Parathyroid adenoma (tissue), 2 donors: ENCODE data around the gene ARHGEF11.
A peak's percentile ranks its signal among the peaks of the same experiment; 100 is the strongest.

Experiments
- H2AFZ ChIP-seq: fragments of 300-600 bp; sonication (generic); one replicate; pipeline ENCODE4 v1.7.0; 2017; ENCODE audit warnings: antibody characterized with exemption, mild to moderate bottlenecking
- H3K27ac ChIP-seq: fragments of 300-600 bp; sonication (generic); one replicate; pipeline ENCODE4 v1.7.0; 2017
- H3K27me3 ChIP-seq: fragments of 300-600 bp; sonication (generic); one replicate; pipeline ENCODE4 v1.7.0; 2017; ENCODE audit warnings: low read length; ENCODE audit not compliant: control insufficient read depth, insufficient read depth
- H3K36me3 ChIP-seq: fragments of 300-600 bp; sonication (generic); one replicate; pipeline ENCODE4 v1.7.0; 2017; ENCODE audit warnings: low read length; ENCODE audit not compliant: control insufficient read depth, insufficient read depth
- H3K4me1 ChIP-seq: fragments of 300-600 bp; sonication (generic); one replicate; pipeline ENCODE4 v1.7.0; 2017; ENCODE audit warnings: control low read depth
- H3K4me2 ChIP-seq: fragments of 300-600 bp; sonication (generic); one replicate; pipeline ENCODE4 v1.7.0; 2017; ENCODE audit warnings: low read length
- H3K4me3 ChIP-seq: fragments of 300-600 bp; sonication (generic); one replicate; pipeline ENCODE4 v1.7.0; 2017; ENCODE audit warnings: low read depth, low read length
- H3K79me2 ChIP-seq: fragments of 300-600 bp; sonication (generic); one replicate; pipeline ENCODE4 v1.7.0; 2017; ENCODE audit warnings: control low read depth
- H3K9ac ChIP-seq: fragments of 300-600 bp; sonication (generic); one replicate; pipeline ENCODE4 v1.7.0; 2017; ENCODE audit warnings: mild to moderate bottlenecking
- H3K9me3 ChIP-seq: fragments of 300-600 bp; sonication (generic); one replicate; pipeline ENCODE4 v1.7.0; 2017; ENCODE audit warnings: low read length; ENCODE audit not compliant: control insufficient read depth
- TF ChIP-seq, protein P1 (sequence below): fragments of 300-600 bp; sonication (generic); IDR thresholded peaks from one replicate; pipeline ENCODE4 v1.7.0; 2017; ENCODE audit warnings: antibody characterized with exemption, mild to moderate bottlenecking
- donor health status: primary hyperparathyroidism.

Gene ARHGEF11

GRCh38 chr1:157043685-157044084 lies 1.9 kb downstream of the ARHGEF11 start:
- Histone ChIP-seq H3K4me1 (no peaks in the 10 kb centered on the region), H3K9me3 (no peaks in the 10 kb centered on the region), H2AFZ (no peak overlapping the region), H3K27me3 (no peaks in the 10 kb centered on the region), H3K79me2 (peaks cover 7% of the 10 kb centered on the region), H3K9ac (no peak overlapping the region), H3K4me3 (peak overlapping the region; percentile 76), H3K36me3 (no peaks in the 10 kb centered on the region), H3K4me2 (peak overlapping the region; percentile 93), H3K27ac (no peak overlapping the region)
- TF ChIP-seq, protein P1, sequence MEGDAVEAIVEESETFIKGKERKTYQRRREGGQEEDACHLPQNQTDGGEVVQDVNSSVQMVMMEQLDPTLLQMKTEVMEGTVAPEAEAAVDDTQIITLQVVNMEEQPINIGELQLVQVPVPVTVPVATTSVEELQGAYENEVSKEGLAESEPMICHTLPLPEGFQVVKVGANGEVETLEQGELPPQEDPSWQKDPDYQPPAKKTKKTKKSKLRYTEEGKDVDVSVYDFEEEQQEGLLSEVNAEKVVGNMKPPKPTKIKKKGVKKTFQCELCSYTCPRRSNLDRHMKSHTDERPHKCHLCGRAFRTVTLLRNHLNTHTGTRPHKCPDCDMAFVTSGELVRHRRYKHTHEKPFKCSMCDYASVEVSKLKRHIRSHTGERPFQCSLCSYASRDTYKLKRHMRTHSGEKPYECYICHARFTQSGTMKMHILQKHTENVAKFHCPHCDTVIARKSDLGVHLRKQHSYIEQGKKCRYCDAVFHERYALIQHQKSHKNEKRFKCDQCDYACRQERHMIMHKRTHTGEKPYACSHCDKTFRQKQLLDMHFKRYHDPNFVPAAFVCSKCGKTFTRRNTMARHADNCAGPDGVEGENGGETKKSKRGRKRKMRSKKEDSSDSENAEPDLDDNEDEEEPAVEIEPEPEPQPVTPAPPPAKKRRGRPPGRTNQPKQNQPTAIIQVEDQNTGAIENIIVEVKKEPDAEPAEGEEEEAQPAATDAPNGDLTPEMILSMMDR = no peak

- Histone ChIP-seq H3K4me3 (peak overlapping the region; percentile 26), H3K27ac (no peak overlapping the region), H3K4me2 (peak overlapping the region; percentile 93), H3K4me1 (peaks cover 7% of the 10 kb centered on the region), H2AFZ (no peak overlapping the region), H3K79me2 (peaks cover 7% of the 10 kb centered on the region), H3K9ac (no peak overlapping the region), H3K36me3 (no peaks in the 10 kb centered on the region), H3K9me3 (no peaks in the 10 kb centered on the region), H3K27me3 (no peaks in the 10 kb centered on the region)
- TF ChIP-seq, protein P1 = no peak
Observed at GRCh38 chr1:157042846-157043245, 2.7 kb downstream of the ARHGEF11 start.

- H3K9ac ChIP-seq = no peak overlapping the region
Observed at GRCh38 chr1:157040802-157041201, 4.7 kb downstream of the ARHGEF11 start.

DNA sequence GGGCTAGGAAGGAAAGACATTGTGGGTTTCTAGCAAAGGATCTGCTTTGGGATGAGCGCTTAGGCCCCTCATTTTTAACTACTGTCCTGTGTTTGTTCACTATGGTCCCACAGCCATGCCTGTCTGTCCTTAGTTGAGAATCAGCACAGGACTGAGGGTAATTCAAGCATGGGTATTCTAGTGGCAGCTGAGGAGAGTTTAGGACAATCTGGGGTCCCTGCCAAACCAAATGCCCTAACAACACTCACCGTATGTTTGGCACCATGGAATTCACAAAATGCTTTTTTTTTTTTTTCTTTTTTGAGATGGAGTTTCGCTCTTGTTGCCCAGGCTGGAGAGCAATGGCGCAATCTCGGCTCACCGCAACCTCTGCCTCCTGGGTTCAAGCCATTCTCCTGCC lies 10.4 kb downstream of the ARHGEF11 start:
- Histone ChIP-seq H3K27me3 (no peaks in the 10 kb centered on the region), H3K9me3 (no peaks in the 10 kb centered on the region), H3K4me3 (no peak overlapping the region), H2AFZ (no peak overlapping the region), H3K4me2 (no peak overlapping the region), H3K36me3 (no peaks in the 10 kb centered on the region), H3K27ac (no peak overlapping the region), H3K79me2 (peaks cover 22% of the 10 kb centered on the region), H3K9ac (no peak overlapping the region), H3K4me1 (peaks cover 12% of the 10 kb centered on the region)
- TF ChIP-seq, protein P1 = no peak

More at GRCh38 chr1:157040802-157041201, 4.7 kb downstream of the ARHGEF11 start:
- no peak overlapping the region for H3K4me2 ChIP-seq
- H3K4me3 ChIP-seq = no peak overlapping the region
- no peaks in the 10 kb centered on the region for H3K36me3 ChIP-seq
- TF ChIP-seq, protein P1 = no peak
- H3K9me3 ChIP-seq = no peaks in the 10 kb centered on the region
- H3K79me2 ChIP-seq = peaks cover 16% of the 10 kb centered on the region
- peaks cover 7% of the 10 kb centered on the region for H3K4me1 ChIP-seq
- no peaks in the 10 kb centered on the region for H3K27me3 ChIP-seq
- H3K27ac ChIP-seq = no peak overlapping the region
- no peak overlapping the region for H2AFZ ChIP-seq

DNA sequence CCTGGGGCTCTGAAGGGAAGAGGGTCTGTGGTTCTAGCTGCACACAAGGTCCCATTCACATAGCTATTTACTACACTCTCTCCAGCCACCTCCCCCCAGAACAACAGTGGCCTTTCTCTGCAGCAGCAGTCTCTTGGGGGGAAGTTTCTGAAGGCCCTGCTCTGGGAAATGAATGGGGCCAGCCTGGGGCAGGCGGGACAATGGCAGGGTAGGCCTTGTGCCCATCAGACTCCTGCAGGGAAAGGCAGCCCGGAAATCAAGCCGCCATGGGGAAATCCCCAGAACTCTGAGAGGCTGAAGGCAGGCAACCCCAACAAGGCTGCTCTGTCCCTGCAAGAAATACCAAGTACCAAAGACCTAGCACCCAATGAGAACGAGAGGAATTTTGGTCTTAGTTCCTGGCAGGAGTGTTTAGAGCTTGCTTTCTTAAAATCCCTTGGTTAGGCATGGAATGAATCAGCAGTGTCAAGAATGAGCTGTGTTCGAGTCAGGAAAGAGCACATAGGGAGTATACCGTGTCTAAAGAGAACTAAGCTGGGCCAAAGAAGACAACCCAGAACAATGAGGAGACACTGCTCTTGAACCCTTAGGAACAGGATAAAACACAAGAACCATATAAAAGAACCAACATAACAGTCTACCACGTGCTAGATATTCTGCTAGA lies 11.3 kb downstream of the ARHGEF11 start:
- Histone ChIP-seq H3K36me3 (no peaks in the 10 kb centered on the region), H3K9me3 (no peaks in the 10 kb centered on the region), H3K4me3 (no peak overlapping the region), H3K27ac (no peak overlapping the region), H2AFZ (no peak overlapping the region), H3K4me1 (peaks cover 12% of the 10 kb centered on the region), H3K79me2 (peaks cover 22% of the 10 kb centered on the region), H3K9ac (no peak overlapping the region), H3K27me3 (no peaks in the 10 kb centered on the region), H3K4me2 (no peak overlapping the region)
- TF ChIP-seq, protein P1 = no peak
